Subcutaneous adipose tissue (tissue), 4 donors: ENCODE measurements around the gene RFC4. TPM values are rescaled to one million over a fixed set of nuclear protein-coding genes. Genes with fewer than 3 reads are reported as not detected.

ENCODE experiments used
- small RNA-seq: library from RNA; depleted of rRNA; stranded (forward); fragments of <200 nt; gene quantifications from one replicate; pipeline ENCODE3, GENCODE V24; 2016
- total RNA-seq, 4 donors: library from RNA; depleted of rRNA; stranded (reverse); fragments of >200 nt; gene quantifications; one replicate each; pipeline ENCODE4 v1.1.0, GENCODE V29; 2016
- TF ChIP-seq, protein P1 (sequence below): fragments of 450-650 bp; IDR thresholded peaks from one replicate; pipeline ENCODE4 v1.5.1; 2016; ENCODE audit warnings: low read depth, mild to moderate bottlenecking, control low read depth, antibody characterized with exemption, moderate library complexity

Gene RFC4
- total RNA-seq, 4 donors from 2014 or later = 6.4 to 12.8 (median 8.6) TPM

DNA sequence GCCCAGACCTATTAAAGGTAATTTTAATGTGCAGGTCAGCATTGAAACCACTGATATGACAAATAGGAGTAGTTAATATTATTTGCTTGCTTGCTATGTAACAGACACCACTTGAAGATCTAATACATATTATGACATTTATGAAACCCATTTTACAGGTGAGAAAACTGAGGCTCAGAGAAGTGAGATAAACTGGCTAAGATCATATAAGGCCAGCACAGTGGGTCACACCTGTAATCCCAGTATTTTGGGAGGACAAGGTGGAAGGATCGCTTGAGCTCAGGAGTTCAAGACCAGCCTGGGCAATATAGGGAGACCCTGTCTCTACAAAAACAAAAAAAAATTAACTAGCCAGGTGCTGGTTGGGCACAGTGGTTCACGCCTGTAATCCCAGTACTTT, 56.0 kb downstream of the RFC4 start:
- TF ChIP-seq, protein P1, sequence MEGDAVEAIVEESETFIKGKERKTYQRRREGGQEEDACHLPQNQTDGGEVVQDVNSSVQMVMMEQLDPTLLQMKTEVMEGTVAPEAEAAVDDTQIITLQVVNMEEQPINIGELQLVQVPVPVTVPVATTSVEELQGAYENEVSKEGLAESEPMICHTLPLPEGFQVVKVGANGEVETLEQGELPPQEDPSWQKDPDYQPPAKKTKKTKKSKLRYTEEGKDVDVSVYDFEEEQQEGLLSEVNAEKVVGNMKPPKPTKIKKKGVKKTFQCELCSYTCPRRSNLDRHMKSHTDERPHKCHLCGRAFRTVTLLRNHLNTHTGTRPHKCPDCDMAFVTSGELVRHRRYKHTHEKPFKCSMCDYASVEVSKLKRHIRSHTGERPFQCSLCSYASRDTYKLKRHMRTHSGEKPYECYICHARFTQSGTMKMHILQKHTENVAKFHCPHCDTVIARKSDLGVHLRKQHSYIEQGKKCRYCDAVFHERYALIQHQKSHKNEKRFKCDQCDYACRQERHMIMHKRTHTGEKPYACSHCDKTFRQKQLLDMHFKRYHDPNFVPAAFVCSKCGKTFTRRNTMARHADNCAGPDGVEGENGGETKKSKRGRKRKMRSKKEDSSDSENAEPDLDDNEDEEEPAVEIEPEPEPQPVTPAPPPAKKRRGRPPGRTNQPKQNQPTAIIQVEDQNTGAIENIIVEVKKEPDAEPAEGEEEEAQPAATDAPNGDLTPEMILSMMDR = no peak

DNA sequence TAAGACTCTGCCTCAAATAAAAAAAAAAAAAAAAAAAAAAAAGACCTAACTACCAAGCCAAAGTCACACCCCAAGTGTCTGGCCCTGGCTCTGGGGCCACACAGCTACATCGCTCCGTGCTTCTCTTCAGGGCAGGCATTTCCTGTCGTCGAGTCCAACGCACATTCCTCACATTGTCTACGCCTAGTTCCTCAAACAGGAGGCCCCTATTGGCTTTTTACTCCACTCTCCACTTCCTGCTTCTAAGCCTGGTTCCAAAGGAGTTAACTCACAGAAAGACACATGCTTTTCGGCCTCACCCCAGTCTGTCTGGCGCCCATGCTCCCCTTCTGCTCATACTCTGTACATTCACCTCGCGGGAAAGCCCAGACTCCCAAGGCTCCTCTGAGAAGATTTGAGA, 60.3 kb downstream of the RFC4 start:
- TF ChIP-seq, protein P1 = no peak

DNA sequence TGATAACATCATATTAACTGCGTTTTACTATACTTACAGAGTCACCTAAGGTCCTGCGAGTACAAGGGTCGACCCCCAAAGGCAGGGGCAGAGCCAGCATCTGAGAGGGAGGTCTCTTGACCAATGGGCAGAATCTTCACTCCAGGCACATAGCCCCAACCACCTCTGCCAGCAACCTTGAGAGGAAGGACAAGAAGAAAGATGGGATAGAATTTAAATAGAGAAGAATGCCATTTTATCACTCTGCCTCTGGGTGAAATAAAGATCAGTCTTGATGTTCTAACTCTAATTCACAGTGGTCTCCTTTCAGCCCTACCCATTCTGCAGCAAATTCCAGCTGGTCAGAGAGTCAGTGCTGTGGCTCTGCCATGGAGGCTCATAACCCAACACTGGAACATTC, 62.6 kb downstream of the RFC4 start:
- TF ChIP-seq, protein P1 = no peak

DNA sequence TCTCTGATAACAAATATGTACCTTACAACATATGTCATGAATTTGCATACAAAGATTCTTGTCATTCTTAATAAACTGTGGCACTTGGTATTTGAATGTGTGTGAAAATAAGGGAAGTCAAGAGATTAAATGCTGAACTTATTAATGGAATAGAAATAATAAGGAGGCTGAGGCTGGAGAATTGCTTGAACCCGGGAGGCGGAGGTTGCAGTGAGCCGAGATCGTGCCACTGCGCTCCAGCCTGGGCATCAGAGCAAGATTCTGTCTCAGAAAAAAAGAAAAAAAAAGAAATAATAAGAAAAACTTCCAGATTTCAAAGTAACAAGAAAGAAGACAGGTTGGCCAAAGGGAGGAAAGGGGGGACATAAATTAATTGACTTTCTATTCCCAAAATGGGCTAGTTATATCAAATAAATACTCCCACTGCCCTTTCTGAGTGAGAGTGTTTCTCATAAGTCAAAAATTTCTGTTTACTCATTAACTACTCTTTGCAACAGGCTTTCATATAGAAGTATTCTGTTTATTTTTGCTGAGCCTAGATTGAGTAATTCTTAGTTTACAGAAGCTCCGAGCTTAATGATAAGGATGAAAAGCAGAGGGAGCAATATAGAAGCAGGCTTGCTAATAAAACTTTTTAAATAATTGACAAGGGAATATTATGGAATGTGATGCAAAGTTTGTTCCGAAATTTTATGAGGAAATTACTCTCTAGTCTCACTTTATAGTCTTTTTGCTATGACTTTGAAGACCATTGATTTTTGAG, 63.5 kb downstream of the RFC4 start:
- TF ChIP-seq, protein P1 = no peak

Small RNAs within 50 kb of the gene (small RNA-seq; reads per million reads assigned to genes)
- gene RF00092 (not detected), gene RNU6-1105P (not detected), gene SNORA4 (not detected), gene SNORA63 (not detected), gene SNORA81 (not detected), gene SNORD2 (not detected)

Other genes starting within 250 kb of the RFC4 start
- gene TBCCD1, start 239.1 kb downstream of the RFC4 start, total RNA-seq = 10 to 100 TPM; 10.1 to 14.3 (median 12.3) TPM
- 10 to 100 TPM; 28.1 to 38.2 (median 31.7) TPM for gene DNAJB11, start 235.8 kb downstream of the RFC4 start, total RNA-seq
- gene AHSG, start 193.4 kb downstream of the RFC4 start, total RNA-seq = not detected
- not detected for gene FETUB, start 166.1 kb downstream of the RFC4 start, total RNA-seq
- gene HRG, start 140.5 kb downstream of the RFC4 start, total RNA-seq = not detected
- gene KNG1, start 89.1 kb downstream of the RFC4 start, total RNA-seq = not detected
- gene EIF4A2, start 22.9 kb downstream of the RFC4 start, total RNA-seq = 100 to 1,000 TPM; 320 to 423 (median 376) TPM
- gene ADIPOQ, start 36.2 kb upstream of the RFC4 start, total RNA-seq = 1,000 to 10,000 TPM in 3 of 4 donors, 100 to 1,000 TPM in 1; 899 to 2,262 (median 1,357) TPM
- gene ST6GAL1, start 124.0 kb upstream of the RFC4 start, total RNA-seq = 10 to 100 TPM; 31.4 to 80.1 (median 43.8) TPM